ENCODE data around the gene CTDSPL2.
"Not testable (repeated sequence)": the region's sequence is repeated elsewhere in the genome, so short reads cannot be mapped to it uniquely, and the experiment has no call there.

Gene CTDSPL2

GRCh38 chr15:44426975-44427755 is at the start of gene CTDSPL2:
CTDSPL2 (plus strand) TSS chr15:44427629; CDS start chr15:44459015, 31,386 bp downstream.
- peak; percentile 93 for DNase-seq

DNA sequence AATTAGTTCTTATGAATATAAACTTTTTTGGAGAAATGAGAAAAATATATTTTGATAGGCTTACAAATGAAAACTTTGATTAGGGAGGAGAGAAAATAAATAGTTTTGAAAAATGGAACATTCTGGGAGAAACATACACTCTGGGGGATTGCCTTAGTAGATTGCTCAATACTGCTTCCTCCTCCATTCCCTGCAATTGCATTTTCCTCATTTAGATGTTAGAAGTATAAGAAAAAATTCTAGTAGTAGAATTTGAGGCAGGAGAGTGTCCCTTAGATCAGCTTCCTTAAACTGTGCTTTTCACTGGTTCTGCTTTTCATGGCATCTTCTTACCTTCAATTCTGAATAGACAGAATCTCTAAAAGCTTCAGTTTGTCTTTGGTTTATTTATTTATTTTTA is 46.2 kb upstream of the CTDSPL2 start:
- no peak for DNase-seq

DNA sequence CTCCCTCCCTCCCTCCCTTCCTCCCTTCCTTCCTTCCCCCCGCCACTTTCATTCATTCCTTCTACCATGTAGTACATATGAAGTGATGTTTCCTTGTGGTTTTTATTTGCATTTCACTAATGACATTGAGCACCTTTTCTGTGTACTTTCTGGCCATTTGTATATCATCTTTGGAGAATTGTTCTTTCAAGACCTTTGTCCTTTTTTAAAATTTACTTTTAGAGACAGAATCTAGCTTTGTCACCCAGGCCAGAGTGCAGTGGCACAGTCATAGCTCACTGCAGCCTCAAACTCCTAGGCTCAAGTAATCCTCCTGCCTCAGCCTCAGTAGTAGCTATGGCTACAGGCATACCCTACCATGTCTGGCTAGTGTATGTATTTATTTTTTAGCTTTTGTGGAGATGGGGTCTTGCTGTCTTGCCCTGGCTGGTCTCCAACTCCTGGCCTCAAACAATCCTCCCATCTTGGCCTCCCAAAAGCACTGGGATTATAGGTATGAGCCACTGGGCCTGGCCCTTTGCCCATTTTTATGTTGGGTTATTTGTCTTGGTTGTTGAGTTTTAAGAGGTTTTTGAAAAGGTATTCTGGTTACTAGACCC is 42.0 kb upstream of the CTDSPL2 start:
- no peak for DNase-seq

DNA sequence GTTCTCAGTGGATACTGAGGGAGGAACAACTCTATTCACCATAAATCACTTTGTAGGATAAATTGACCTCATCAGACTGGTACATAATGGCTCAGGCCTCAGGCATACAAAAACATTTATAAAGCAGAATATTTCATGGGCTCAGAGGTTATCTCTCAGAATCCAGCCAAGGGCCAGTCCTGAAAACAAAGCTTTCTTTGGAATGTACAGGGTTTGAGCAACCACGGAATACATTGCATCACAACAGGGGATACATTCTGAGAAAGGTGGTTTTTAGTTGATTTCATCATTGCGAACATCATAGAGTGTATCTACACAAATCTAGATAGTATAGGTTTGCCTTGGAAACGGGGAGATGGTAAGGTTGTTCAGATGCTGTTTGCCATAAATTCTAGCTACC is 33.4 kb upstream of the CTDSPL2 start:
- DNase-seq = no peak

- DNase-seq = no peak
Observed at GRCh38 chr15:44394562-44394961, 32.9 kb upstream of the CTDSPL2 start.

- no peak for DNase-seq
Observed at GRCh38 chr15:44397869-44398268, 29.6 kb upstream of the CTDSPL2 start.

DNA sequence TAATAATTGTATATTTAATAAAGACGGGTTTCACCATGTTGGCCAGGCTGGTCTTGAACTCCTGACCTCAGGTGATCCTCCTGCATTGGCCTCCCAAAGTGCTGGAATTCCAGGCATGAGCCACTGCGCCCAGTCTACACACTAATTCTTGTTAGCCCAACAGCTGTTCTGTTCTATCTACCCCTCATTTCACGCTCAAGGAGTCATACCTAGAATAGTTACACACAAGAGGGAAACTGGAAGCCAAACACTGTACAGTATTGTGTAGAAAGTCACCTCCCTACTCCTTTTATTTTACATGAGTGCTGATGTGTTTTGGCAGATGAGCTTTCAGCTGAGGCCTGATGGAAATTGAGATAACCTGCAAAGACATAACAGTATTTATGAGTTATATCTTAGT is 13.4 kb upstream of the CTDSPL2 start:
- no peak for DNase-seq

- DNase-seq = no peak
Observed at GRCh38 chr15:44427756-44428724, 611 bp downstream of the CTDSPL2 start.

DNA sequence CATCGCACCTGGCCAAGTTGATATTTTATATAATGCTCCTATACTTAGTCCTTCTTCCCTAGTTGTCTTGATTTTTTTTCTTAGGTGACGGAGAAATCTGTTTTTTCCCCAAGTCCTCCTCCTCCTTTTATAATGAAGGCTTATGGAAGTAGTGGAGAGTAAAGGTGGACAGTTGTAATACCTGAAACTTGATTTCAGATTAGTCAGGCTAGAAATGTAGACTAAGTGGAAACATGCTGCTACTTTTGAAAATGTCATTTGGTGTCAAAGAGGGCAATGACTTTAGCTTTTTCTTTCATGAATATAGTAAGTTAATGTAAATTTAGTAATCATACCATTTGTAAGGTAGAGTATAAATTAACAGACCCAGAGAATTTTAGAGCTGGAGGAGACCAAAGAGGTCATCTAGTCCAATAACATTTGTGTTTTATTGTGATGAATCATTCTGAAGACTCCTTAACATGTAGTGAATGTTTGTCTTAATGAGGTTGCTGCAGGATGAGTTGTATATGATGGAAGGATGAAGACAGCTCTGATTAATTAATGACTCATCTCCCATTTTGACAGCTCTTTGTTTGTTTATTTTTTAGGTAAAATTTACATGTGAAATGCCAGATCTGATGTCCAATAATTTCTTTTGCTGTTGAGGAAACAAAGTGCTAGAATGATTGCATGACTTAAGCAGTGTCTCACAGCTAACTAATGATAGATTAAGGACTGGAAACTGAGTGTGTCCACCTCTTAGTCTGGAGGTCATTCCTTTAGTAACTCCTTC is 8.7 kb downstream of the CTDSPL2 start:
- no peak for DNase-seq

DNA sequence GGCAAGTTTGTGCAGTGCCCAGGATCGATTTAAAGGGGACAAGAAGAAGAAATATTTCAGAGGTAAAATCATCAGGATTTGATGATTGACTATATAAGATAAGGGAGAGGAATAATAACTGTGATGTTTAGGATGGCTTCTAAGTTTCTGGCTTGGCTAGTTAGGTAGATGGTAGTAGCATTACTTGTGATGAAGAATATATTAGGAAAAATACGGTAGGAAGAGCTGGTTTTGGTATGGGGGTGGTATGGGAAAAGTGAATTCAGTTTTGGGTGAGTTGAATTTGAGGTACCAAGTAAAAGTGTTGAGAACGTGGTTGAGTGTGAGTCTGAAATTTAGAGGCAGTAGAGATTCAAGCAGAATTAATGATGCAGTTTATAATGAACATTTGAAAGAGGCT is 11.0 kb downstream of the CTDSPL2 start:
- DNase-seq = no peak

- no peak for DNase-seq
Observed at GRCh38 chr15:44441095-44441501, 13.7 kb downstream of the CTDSPL2 start.

DNA sequence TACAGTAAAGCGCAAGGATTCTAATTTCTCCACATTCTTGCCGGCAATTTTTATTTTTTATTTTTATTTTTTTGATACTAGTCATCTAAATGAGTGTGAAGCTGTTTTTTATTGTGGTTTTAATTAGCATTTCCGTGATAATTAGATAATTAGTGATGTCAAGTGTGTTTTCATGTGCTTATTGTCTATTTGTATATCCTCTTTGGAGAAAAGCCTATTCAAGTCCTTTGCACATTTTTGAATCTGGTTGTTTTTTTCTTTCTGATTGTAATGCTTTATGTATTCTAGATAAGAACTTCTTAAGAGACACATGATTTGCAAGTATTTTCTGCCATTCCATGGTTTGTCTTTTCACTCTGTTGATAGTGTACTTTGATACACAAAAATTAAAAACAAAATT is 16.1 kb downstream of the CTDSPL2 start:
- DNase-seq = no peak

GRCh38 chr15:44447772-44448376 is 20.4 kb downstream of the CTDSPL2 start:
- DNase-seq = no peak

GRCh38 chr15:44450172-44450571 is 22.7 kb downstream of the CTDSPL2 start:
- no peak for DNase-seq

GRCh38 chr15:44453578-44454283 is 26.3 kb downstream of the CTDSPL2 start:
- not testable (repeated sequence) for DNase-seq

DNA sequence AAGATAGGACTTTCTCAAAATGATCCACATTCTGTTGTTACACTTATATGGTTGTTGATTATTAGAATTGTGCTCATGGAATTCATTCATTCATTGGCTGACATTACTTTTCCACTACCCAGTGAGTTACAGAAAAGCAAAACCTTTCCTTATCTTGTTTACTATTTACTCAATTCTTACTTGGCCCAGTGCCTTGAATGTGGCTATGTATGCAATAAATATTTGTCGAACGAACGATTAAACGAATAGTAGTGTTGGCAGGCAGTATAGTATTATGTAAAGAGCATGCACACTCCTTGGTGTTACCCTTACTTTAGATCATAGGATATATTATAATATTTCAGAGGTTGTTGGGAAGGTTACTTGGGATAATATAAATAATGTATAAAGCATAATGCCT is 31.0 kb downstream of the CTDSPL2 start:
- DNase-seq = no peak

GRCh38 chr15:44468709-44469385 is 41.4 kb downstream of the CTDSPL2 start:
- DNase-seq = no peak

GRCh38 chr15:44471885-44472455 is 44.5 kb downstream of the CTDSPL2 start:
- no peak for DNase-seq

GRCh38 chr15:44479343-44479742 is 51.9 kb downstream of the CTDSPL2 start:
- no peak for DNase-seq

- DNase-seq = no peak
Observed at GRCh38 chr15:44482090-44482489, 54.7 kb downstream of the CTDSPL2 start.

- no peak for DNase-seq
Observed at GRCh38 chr15:44485880-44486279, 58.5 kb downstream of the CTDSPL2 start.
